GM19372 (cell line): Measurements from ENCODE around the gene TRIM29.

ENCODE experiments used
- ATAC-seq: cut with Tn5 transposase; IDR thresholded peaks from one replicate; pipeline ENCODE4 v1.9.1; 2021; ENCODE audit warnings: mild to moderate bottlenecking, low read depth, moderate library complexity; ENCODE audit not compliant: unreplicated experiment

TRIM29 gene

DNA sequence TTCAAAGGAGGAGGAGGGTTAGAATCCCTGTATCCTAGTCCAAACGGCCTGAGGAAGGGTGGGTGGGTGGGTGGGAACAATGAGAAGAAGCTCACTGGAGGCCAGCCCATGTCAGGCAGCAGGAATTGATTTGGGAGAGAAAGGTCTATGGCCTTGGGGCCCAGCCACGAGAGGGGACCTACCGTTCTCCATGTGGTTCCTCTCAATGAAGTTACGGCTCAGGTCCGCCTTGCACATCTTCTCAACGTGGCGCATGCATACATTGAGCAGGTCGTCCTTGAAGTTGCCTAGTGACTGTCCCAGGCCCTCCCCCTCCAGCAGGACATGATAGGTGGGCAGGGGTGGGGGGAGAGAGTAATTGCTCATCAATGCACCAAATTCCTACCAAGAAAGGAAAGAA lies 12.4 kb downstream of the TRIM29 start:
- ATAC-seq = no peak

GRCh38 chr11:120125024-120125423 lies 12.9 kb downstream of the TRIM29 start:
- no peak for ATAC-seq

DNA sequence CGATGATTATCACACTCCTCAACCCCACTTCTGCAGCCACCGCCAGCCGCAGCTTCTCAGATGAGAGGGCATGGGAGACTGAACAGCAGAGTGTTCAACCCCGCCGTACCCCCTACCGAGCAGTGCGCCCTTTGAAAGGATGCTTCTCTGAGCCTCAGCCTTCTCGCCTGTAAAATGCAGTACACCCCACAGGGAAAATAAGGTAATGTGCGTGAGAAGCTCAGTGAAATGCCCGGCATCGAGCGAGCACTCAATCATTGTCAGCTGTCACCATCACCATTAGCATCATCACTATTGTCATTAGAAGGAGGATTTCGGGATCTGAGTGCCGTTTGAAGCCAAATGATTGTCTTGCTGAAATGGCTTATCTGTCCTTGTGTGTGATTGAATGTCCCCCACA lies 13.6 kb downstream of the TRIM29 start:
- no peak for ATAC-seq

DNA sequence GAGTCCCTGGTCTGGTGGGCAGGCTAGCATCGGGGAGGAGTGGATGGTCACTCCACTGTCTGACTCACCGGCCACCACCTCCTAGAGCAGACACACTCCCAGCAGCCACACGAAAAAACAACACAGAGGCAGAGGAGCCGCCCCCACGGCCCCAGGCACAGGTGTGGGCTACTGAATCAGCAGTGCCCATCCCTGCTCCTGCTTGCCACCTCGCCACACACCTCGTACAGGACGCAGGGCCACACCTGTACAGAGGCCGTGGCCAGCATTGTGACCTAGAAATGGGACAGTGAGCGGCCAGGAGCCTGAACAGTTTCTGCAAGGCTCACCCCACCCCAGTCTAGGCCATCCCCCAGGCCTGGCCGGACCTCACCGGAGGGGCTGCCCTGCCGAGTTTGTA lies 14.0 kb downstream of the TRIM29 start:
- no peak for ATAC-seq

- no peak for ATAC-seq
These were observed 14.8 kb downstream of the TRIM29 start for GRCh38 chr11:120122924-120123683.

DNA sequence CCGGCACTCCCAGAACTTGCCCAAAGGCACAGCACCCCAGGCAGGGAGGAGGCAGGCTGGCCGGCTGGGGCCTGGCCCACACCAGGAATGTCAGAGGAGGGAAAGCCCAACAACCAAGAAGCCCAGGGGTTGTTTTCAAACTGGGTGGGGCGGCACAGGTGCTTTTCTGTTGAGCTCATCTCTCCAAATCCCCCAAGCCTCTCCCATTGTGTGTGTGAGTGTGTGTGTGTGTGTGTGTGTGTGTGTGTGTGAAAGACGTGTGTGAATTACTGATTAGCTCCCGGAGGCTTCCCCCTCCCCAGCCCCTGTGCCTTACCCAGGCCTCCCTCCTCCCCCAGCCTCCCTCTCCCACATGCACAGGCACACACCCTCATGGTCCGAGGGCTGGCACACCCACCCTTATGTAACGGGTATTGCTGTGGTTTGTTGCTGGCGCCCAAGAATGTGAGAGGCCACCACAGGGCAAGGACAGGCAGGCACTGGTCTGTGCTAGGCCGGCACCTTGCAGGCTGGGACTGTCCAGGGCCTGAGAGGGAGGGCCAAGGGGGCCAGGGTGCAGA lies 15.9 kb downstream of the TRIM29 start:
- ATAC-seq = no peak

- ATAC-seq = no peak
These were observed 16.6 kb downstream of the TRIM29 start for GRCh38 chr11:120121336-120121735.

- no peak for ATAC-seq
These were observed 17.0 kb downstream of the TRIM29 start for GRCh38 chr11:120120805-120121335.

DNA sequence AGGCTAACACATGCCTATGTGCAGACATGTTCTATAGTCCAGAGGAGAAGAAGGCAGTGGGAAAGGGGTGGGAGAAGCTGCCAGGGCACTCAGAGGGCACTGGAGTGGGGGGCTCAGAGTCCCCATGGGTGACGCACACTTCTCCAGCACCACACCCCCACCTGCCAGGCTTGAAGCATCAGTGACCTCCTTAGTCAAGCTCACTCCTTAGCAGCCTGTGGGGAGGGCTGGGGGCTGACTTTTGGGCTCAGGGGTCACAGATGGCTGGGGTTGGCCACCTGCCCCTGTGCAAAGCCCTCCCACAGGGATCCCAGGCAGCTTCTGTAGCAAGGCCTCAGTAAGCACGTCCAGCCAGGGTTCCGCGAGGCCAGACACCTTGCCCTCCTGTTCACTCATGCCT lies 18.8 kb downstream of the TRIM29 start:
- no peak for ATAC-seq

DNA sequence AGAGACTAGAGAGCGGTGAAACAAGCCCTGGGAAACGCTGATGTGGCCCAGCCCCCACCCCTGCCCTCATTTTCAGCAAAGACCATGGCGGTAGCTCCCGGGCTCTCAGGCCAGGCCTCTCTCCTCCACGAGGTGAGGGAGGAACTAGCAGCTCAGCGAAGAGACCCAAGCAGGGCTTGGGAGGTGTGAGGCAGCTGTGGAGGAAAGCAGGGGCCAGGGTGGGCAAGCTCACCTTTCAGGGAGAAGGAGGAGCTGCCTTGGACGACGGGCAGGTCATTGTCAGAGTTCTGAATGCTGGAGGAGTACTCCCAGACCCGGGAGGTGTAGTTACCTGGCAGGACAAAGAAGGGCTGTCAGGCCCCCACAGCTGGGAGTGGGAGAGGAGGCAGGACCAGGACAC lies 19.9 kb downstream of the TRIM29 start:
- ATAC-seq = no peak

GRCh38 chr11:120116966-120117365 lies 20.9 kb downstream of the TRIM29 start:
- ATAC-seq = no peak

- no peak for ATAC-seq
These were observed 22.5 kb downstream of the TRIM29 start for GRCh38 chr11:120115272-120116000.

DNA sequence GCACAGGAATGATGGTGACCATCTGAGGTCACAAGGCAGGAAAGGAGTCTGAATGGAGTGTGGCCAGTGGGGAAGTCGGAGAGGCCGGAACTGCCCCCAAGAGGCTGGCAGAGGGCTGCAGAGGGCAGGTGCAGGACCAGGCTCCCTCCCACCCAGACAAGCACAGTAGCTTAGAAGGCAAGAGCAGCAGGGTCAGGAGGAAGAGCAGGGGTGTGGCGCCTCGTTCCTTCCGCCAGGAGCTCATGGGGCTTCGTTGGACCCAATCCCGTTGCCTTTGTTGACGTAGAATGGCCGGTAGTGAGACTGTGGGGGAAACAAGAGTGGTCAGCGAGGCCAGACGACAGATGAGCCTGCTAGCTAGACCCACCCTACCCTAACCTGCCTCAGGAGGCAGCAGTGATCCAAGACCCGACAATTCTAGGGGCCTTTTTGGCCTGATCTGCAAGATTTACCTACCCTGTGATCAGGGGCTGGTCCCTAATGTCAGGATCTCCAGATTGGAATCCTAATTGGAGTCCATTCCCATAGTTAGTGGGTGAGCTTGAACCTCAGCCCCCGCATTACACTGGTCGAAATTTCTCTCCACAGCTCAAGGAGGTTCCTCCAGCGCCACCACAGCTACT lies 25.6 kb downstream of the TRIM29 start:
- ATAC-seq = no peak

- no peak for ATAC-seq
These were observed 28.4 kb downstream of the TRIM29 start for GRCh38 chr11:120109531-120109930.

DNA sequence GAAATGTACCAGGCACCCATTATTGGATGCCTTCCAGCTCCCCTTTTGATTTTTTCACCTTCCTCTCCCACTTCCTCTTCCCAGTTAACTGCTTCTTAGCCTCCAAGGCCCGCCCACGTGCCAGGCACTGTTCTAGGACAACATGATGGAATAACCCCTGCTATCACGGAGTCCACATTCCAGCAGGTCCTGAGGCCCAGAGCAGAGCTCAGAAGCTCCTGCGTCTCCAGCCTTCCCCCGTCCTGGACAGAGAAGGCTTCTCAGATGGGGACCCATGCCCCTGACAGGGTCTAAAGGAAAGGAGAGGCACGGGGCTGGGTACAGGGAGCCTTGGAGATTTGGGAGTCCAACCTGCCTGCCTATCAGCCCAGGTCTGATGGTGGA lies 29.1 kb downstream of the TRIM29 start:
- ATAC-seq = no peak

GRCh38 chr11:120108154-120108784 lies 29.6 kb downstream of the TRIM29 start:
- ATAC-seq = no peak

GRCh38 chr11:120107692-120108091 lies 30.2 kb downstream of the TRIM29 start:
- no peak for ATAC-seq

DNA sequence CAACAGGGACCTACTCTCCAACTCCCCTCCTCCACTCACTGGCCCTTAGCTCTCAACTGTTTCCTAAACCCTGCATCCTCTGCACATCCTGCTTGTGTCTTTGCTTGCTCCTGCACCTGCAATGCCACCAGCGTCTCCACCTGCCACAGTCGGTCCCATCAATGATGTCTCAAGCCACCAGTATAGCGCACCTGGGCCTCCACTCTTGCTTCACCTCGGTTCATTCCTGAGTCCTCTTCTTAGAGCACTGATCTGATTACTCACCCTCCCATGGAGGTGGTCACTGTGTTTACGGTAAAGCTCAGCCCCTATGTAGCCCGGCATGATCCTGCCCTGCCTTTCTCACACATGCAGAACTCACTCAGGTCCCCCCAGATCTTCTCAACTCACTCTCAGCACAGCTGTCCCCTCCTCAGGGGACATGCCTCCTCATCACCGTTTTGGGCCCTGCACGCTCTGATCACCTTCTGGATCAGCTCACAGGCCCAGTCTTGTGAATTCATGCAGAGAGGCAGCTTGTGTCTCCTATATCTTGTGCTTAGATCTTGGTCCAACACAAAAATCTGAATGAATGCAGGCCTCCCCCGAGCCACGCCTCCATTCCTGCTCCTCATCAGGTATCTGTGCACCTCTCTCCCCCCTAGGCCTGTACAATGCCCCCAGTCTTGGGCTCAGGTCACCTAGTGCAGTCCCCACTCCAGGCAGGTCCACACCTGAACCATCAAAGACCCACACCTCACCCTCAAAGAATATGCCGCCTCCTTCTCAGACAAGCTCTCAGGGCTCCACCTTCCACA lies 31.4 kb downstream of the TRIM29 start:
- ATAC-seq = no peak

- no peak for ATAC-seq
These were observed 32.3 kb downstream of the TRIM29 start for GRCh38 chr11:120105576-120105975.

DNA sequence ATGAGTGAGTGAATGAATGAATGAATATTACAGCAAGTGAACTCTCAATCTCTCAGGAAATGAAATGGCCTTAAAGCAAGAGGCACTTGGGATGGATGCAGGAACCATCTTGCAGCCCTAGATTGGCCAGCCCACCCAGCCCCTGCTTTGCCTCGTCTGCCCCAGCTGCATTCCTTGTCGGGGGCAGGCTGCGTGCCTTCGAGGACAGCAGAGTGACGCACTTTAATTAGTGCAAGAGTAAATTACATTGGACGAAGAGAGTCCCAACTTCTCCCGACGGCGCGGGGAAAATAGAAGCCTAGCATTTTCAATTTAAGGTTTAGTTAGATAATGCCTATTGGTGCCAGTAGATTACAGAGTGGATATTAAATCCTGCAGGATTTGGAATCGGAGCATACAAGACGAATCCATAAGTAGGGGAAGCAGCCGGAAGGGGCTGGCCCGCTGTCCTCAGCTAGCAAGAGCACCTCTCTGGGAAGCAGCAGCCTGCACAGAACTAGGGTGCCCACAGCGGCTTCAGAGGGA lies 33.8 kb downstream of the TRIM29 start:
- ATAC-seq = no peak
